PC-9 (cell line): ENCODE results near the gene MISP. TPM values are rescaled to one million over a fixed set of nuclear protein-coding genes. Genes with fewer than 3 reads are reported as not detected.

Experiments used
- BruUV-seq: library from RNA; stranded (reverse); fragments of 400-500 nt; replicated peaks from 2 replicates; lab custom pipeline; 2021; lab: Mats Ljungman, UMichigan
- CTCF ChIA-PET: fragments of 300-600 bp; sonication (Branson Sonifier 250); formaldehyde crosslinking; loops from one replicate; lab custom pipeline; 2022; ENCODE audit warnings: antibody characterized with exemption; lab: Charles Lee
- POLR2A ChIA-PET: fragments of 300-600 bp; sonication (Branson Sonifier 250); formaldehyde crosslinking; loops from one replicate; lab custom pipeline; 2022; ENCODE audit warnings: antibody characterized with exemption; ENCODE audit not compliant: unreplicated experiment; lab: Charles Lee
- DNase-seq, 2 experiments: peaks; one replicate each; pipeline versions ENCODE4 v3.0.0 to v3.0.0-alpha.2; 2015 to 2022; ENCODE audit warnings: mixed read lengths in 1 of 2
- H2AFZ ChIP-seq: fragments of 200-600 bp; sonication (generic); 2 replicates; pipeline ENCODE4 v1.8.1; 2017; ENCODE audit warnings: antibody characterized with exemption
- H3F3A ChIP-seq: fragments of 200-600 bp; sonication (generic); 2 replicates; pipeline ENCODE4 v1.8.1; 2017; ENCODE audit warnings: antibody characterized with exemption, mild to moderate bottlenecking, low read depth; ENCODE audit not compliant: insufficient read depth
- H3K27ac ChIP-seq: fragments of 200-600 bp; sonication (generic); 2 replicates; pipeline ENCODE4 v1.6.1; 2016; ENCODE audit warnings: mixed run types
- H3K27me3 ChIP-seq: fragments of 200-600 bp; sonication (generic); 2 replicates; pipeline ENCODE4 v1.6.1; 2016; ENCODE audit warnings: low read depth, mixed run types; ENCODE audit not compliant: insufficient read depth
- H3K36me3 ChIP-seq: fragments of 200-600 bp; sonication (generic); 2 replicates; pipeline ENCODE4 v1.6.1; 2016; ENCODE audit warnings: low read depth, mixed run types
- H3K4me1 ChIP-seq: fragments of 200-600 bp; sonication (generic); replicated peaks from 2 replicates; pipeline ENCODE4 v1.6.1; 2016; ENCODE audit warnings: mixed run types; ENCODE audit not compliant: insufficient read depth
- H3K4me2 ChIP-seq: fragments of 200-600 bp; sonication (generic); 2 replicates; pipeline ENCODE4 v1.6.1; 2017; ENCODE audit warnings: mixed run types
- H3K4me3 ChIP-seq: fragments of 200-600 bp; sonication (generic); 2 replicates; pipeline ENCODE4 v1.6.1; 2016; ENCODE audit warnings: mixed run types
- H3K79me2 ChIP-seq: fragments of 200-600 bp; sonication (generic); 2 replicates; pipeline ENCODE4 v1.6.1; 2017; ENCODE audit warnings: low read depth, mixed run types
- H3K9me2 ChIP-seq: fragments of 200-600 bp; sonication (generic); 2 replicates; pipeline ENCODE4 v1.8.1; 2017; ENCODE audit warnings: mild to moderate bottlenecking; ENCODE audit not compliant: insufficient read depth
- H3K9me3 ChIP-seq: fragments of 200-600 bp; sonication (generic); 2 replicates; pipeline ENCODE4 v1.8.1; 2016; ENCODE audit warnings: low read depth; ENCODE audit not compliant: insufficient read depth
- H4K20me1 ChIP-seq: fragments of 200-600 bp; sonication (generic); 2 replicates; pipeline ENCODE4 v1.8.1; 2017; ENCODE audit not compliant: insufficient read depth
- EZH2 ChIP-seq: fragments of 200-600 bp; sonication (generic); IDR thresholded peaks from 2 replicates; pipeline ENCODE4 v1.8.0; 2017; ENCODE audit warnings: antibody characterized with exemption, low read depth
- intact Hi-C: fragments of 100-400 bp; cut with micrococcal nuclease; formaldehyde crosslinking; loops from one replicate; pipeline ENCODE4 v1.10.0; 2022; ENCODE audit not compliant: unreplicated experiment
- total RNA-seq: library from RNA; stranded (reverse); gene quantifications from 2 replicates; pipeline ENCODE4 v1.2.3, GENCODE V29; 2021
- TF ChIP-seq, protein P1 (sequence below): fragments of 200-600 bp; sonication (generic); conservative IDR thresholded peaks from 2 replicates; pipeline ENCODE4 v1.6.1; 2017; ENCODE audit warnings: mixed run types, antibody characterized with exemption, mild to moderate bottlenecking, moderate library complexity

MISP gene
- total RNA-seq, 1 experiment from 2014 or later: 91.6 TPM

- H4K20me1 ChIP-seq: peaks cover 76% of the 10 kb centered on the region
- peaks cover 76% of the 10 kb centered on the region for H3K79me2 ChIP-seq
- H3K4me1 ChIP-seq: peaks cover 23% of the 10 kb centered on the region
- peaks cover 41% of the 10 kb centered on the region; the same call in 1 of the 2 replicates for H3F3A ChIP-seq
- peak; percentile 71 to 78 for DNase-seq
- H3K27ac ChIP-seq: peak overlapping the region; percentile 72
- TF ChIP-seq EZH2: no peak
- TF ChIP-seq, protein P1, sequence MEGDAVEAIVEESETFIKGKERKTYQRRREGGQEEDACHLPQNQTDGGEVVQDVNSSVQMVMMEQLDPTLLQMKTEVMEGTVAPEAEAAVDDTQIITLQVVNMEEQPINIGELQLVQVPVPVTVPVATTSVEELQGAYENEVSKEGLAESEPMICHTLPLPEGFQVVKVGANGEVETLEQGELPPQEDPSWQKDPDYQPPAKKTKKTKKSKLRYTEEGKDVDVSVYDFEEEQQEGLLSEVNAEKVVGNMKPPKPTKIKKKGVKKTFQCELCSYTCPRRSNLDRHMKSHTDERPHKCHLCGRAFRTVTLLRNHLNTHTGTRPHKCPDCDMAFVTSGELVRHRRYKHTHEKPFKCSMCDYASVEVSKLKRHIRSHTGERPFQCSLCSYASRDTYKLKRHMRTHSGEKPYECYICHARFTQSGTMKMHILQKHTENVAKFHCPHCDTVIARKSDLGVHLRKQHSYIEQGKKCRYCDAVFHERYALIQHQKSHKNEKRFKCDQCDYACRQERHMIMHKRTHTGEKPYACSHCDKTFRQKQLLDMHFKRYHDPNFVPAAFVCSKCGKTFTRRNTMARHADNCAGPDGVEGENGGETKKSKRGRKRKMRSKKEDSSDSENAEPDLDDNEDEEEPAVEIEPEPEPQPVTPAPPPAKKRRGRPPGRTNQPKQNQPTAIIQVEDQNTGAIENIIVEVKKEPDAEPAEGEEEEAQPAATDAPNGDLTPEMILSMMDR: no peak
- no peaks in the 10 kb centered on the region for H3K9me2 ChIP-seq
- H3K27me3 ChIP-seq: no peaks in the 10 kb centered on the region
- POLR2A ChIA-PET: no interaction called here
- H3K9me3 ChIP-seq: no peaks in the 10 kb centered on the region
- intact Hi-C loops: no loop called here
- peak overlapping the region; percentile 97 for H3K4me2 ChIP-seq
- H3K4me3 ChIP-seq: peak overlapping the region; percentile 78; the same call in 1 of the 2 replicates
- CTCF ChIA-PET: no interaction called here
- H2AFZ ChIP-seq: no peak overlapping the region
- peaks cover 32% of the 10 kb centered on the region for H3K36me3 ChIP-seq
- no TSS peak for BruUV-seq
Measured at GRCh38 chr19:800360-801029, 49.6 kb downstream of the MISP start.

DNA sequence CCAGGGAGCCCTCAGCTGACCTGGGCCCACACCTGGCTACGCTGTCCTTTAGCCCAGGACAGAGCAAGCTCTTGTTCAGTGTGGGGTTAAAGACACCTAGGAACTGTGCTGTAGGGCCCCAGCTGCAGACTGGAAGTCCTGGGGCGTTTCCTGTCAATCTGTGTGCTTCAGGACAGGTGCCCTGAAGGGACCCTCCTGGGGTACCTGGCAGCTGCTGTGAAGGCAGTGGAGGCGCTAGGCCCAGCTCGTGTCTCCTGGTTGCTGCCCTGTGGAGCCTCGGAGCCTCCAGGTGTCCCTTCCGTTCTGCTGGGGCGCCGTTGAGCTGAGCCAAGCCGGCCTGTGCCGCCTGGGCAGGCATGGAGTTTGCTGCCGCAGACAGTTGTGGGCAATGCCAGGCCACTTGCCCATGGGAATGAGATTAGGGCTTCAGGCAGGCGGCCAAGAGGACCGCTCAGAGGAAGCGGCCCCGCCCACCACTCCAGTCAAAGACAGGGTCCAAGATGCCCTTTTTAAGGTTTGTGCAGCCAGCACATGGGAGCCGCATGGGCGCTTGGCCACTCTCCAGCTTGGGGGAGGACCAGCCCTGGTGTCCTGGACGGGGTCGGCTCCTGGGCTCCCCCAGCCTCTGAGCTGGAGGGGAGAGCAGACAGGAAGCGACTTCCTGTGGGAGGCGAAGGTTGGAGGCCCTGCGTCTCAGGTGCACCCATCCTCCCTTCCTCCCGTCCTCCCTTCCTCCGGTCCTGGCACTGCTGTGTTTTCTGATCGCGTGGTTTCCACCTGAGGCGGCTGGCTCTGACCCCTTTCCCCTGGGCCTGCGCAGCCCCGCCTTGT, 50.3 kb downstream of the MISP start:
- Histone ChIP-seq H3K79me2 (peaks cover 80% of the 10 kb centered on the region), H3K4me3 (no peak overlapping the region), H2AFZ (no peak overlapping the region), H3K36me3 (peaks cover 33% of the 10 kb centered on the region), H3F3A (peaks cover 41% of the 10 kb centered on the region; the same call in 1 of the 2 replicates), H3K9me2 (no peaks in the 10 kb centered on the region), H3K27me3 (no peaks in the 10 kb centered on the region), H3K27ac (peak overlapping the region; percentile 72; the same call in 1 of the 2 replicates), H3K4me2 (peak overlapping the region; percentile 97), H4K20me1 (peaks cover 82% of the 10 kb centered on the region), H3K4me1 (peaks cover 23% of the 10 kb centered on the region), H3K9me3 (no peaks in the 10 kb centered on the region)
- no TSS peak for BruUV-seq
- ChIA-PET CTCF (no interaction called here), POLR2A (no interaction called here)
- no peak for TF ChIP-seq EZH2
- TF ChIP-seq, protein P1: no peak
- DNase-seq: no peak
- intact Hi-C loops: no loop called here

GRCh38 chr19:801861-802497, 51.1 kb downstream of the MISP start:
- peaks cover 33% of the 10 kb centered on the region for H3K36me3 ChIP-seq
- H3K4me3 ChIP-seq: no peak overlapping the region
- H2AFZ ChIP-seq: no peak overlapping the region
- H3K4me1 ChIP-seq: peaks cover 23% of the 10 kb centered on the region
- H4K20me1 ChIP-seq: peaks cover 90% of the 10 kb centered on the region
- CTCF ChIA-PET: no interaction called here
- no peak overlapping the region for H3K27ac ChIP-seq
- no peak for DNase-seq
- H3K9me2 ChIP-seq: no peaks in the 10 kb centered on the region
- BruUV-seq: no TSS peak
- H3K4me2 ChIP-seq: no peak overlapping the region
- intact Hi-C loops: no loop called here
- TF ChIP-seq, protein P1: no peak
- no peak for TF ChIP-seq EZH2
- peaks cover 42% of the 10 kb centered on the region; the same call in 1 of the 2 replicates for H3F3A ChIP-seq
- H3K27me3 ChIP-seq: no peaks in the 10 kb centered on the region
- peaks cover 87% of the 10 kb centered on the region for H3K79me2 ChIP-seq
- no peaks in the 10 kb centered on the region for H3K9me3 ChIP-seq
- POLR2A ChIA-PET: no interaction called here
